EH (cell line): ENCODE measurements around the gene RPUSD4.

ENCODE experiments used
- DNase-seq: peaks from one replicate; pipeline ENCODE4 v3.0.0-alpha.2; 2015; ENCODE audit warnings: low read depth

The RPUSD4 gene

GRCh38 chr11:126156814-126157213 lies 54.6 kb downstream of the RPUSD4 start:
- DNase-seq, result no peak

GRCh38 chr11:126155402-126156187 lies 55.9 kb downstream of the RPUSD4 start:
- DNase-seq, result no peak

GRCh38 chr11:126154691-126155090 lies 56.8 kb downstream of the RPUSD4 start:
- no peak for DNase-seq

GRCh38 chr11:126153972-126154371 lies 57.5 kb downstream of the RPUSD4 start:
- peak; percentile 86 for DNase-seq

GRCh38 chr11:126153006-126153405 lies 58.4 kb downstream of the RPUSD4 start:
- no peak for DNase-seq

- DNase-seq, result peak; percentile 62
Measured at GRCh38 chr11:126152586-126152985, 58.9 kb downstream of the RPUSD4 start.

GRCh38 chr11:126152152-126152551 lies 59.3 kb downstream of the RPUSD4 start:
- no peak for DNase-seq
